ENCODE measurements around the gene CD3D.
"Not testable (repeated sequence)": the region's sequence is repeated elsewhere in the genome, so short reads cannot be mapped to it uniquely, and the experiment has no call there.

CD3D gene

GRCh38 chr11:118338637-118339061 lies 3.9 kb downstream of the CD3D start:
- peak; percentile 41 to 66 (median 60) for DNase-seq

- DNase-seq: no peak
Measured at GRCh38 chr11:118334745-118335144, 7.8 kb downstream of the CD3D start.

- DNase-seq: no peak
Measured at GRCh38 chr11:118328745-118329144, 13.8 kb downstream of the CD3D start.

- no peak for DNase-seq
Measured at GRCh38 chr11:118325283-118325682, 17.2 kb downstream of the CD3D start.

DNA sequence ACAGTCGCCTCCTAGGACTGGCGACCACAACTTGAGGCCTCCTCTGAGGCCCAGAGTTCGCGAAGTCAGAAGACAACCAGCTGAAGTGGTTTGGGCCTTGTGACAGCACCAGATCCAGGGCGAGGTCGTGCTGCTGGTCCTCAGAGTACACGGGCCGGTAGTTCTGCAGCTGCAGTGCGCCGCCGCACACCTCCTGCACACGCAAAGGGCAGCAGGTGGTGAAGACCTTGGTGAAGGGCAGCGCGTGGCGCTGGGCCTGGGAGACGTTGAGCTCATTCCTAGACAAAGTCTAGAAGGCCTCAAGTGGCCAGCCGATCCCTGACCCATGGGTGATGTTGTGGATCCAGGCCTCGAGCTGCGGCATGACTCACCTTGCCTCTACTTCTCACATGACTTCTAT lies 19.8 kb downstream of the CD3D start:
- DNase-seq: no peak

- no peak for DNase-seq
Measured at GRCh38 chr11:118321386-118322082, 21.0 kb downstream of the CD3D start.

GRCh38 chr11:118320515-118320914 lies 22.0 kb downstream of the CD3D start:
- no peak for DNase-seq

GRCh38 chr11:118319337-118319707 lies 23.2 kb downstream of the CD3D start:
- DNase-seq: no peak

DNA sequence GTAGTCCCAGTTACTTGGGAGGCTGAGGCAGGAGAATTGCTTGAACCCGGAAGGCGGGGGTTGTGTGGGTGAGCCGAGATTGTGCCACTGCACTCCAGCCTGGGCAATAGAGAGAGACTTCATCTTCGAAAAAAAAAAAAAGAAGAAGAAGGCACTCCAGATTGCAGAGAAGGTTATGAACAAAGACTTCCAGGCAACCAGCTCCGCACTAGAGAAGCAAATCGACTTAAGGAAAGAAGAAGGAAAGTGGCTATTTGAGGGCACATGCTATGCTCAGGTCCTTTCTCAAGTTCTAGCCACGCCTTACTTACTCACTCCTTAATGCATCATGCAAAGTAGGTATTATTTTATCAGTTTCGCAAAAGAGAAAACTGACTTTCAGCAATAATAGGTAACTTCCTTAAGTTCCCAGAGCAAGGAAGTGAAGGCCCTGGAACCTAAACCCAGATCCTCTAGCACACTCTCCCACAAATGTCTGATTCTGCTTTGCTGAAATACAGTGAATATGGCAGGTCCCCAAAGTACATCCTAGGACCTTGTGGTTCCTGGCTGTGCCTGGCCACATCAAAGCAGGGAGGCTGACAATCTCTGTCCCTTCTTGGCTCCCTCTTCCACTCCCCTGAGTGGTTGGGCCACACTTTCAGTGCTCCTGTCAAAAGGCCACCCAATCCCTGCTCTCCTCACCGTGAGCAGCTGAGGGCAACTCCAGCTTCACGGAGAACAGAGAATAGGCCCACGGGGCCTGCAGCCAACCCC lies 23.7 kb downstream of the CD3D start:
- DNase-seq: no peak

GRCh38 chr11:118318124-118318523 lies 24.4 kb downstream of the CD3D start:
- DNase-seq: no peak

DNA sequence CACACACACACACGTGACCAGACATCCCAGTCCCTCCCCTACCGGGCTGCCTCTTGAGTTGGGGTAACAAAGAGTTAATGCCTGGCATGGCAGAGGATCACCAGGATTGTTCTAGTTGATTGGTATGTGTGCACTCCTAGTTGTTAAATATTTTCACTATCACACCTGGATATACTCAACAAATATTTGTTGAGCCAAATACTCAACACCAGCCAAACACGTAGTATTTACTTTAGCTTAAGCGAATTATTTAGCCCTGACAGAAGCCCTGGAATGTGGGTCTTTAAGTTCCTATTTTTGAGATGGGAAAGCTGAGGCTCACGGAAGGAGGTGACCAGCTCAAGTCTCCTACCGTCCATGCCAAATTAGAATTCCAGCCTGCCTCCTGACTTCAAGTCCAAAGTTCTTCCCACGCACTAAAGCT lies 27.5 kb downstream of the CD3D start:
- DNase-seq: no peak

- no peak for DNase-seq
Measured at GRCh38 chr11:118313242-118313641, 29.3 kb downstream of the CD3D start.

DNA sequence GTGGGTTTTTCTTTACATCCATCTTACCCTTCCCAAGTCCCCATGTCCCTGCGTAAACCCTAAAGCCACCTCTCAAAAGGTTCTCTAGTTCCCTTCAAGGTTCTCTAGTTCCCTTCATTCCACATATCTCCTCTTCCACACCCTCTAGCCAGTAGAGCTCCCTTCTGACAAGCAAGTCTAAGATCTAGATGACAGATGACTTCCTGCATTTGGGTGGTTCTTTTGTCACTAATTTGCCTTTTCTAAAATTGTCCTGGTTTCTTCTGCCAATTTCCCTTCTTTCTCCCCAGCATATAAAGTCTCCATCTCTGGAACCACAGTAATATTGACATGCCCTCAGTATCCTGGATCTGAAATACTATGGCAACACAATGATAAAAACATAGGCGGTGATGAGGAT lies 30.2 kb downstream of the CD3D start:
- DNase-seq: no peak

GRCh38 chr11:118311518-118311917 lies 31.0 kb downstream of the CD3D start:
- DNase-seq: no peak

GRCh38 chr11:118310781-118311485 lies 31.6 kb downstream of the CD3D start:
- no peak for DNase-seq

GRCh38 chr11:118310271-118310670 lies 32.2 kb downstream of the CD3D start:
- DNase-seq: no peak

- DNase-seq: not testable (repeated sequence)
Measured at GRCh38 chr11:118308995-118309528, 33.4 kb downstream of the CD3D start.

DNA sequence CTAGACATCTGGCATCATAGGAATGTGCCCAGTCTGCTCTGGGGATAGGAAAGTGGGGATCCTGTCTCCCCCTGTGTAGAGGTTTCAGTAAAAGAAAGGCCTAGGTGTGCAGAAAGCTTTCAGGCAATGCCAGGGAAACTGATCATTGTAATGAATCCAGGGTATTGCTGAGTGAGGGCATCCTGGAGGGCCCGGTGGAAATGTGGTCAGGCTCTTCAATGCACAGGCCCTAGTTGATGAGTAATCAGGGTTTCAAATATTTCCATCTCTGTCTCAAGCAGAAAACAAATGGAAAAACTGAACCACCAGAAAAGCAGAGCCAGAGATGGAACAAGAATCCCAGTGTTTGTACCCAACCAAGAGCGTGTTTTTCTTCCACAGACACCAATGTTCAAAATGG lies 35.9 kb downstream of the CD3D start:
- no peak for DNase-seq

DNA sequence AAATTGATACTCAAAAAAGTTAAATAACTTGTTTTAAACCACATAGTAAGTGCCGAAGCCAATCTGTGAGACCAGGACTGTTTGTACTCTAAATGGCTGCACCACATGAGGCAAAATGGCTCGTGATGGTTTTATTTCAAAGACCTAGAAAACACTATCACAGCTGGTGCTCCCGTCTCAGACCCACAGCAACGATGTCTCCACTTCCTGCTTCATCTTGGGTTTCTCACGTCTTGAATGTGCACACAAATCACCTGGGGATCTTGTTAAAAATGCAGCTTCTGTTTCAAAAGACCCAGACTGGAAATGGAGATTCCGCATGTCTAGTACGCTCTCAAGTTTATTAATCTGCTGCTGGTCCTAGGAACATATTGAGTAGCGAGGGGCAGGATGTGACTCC lies 36.8 kb downstream of the CD3D start:
- DNase-seq: peak in 2 of 4 experiments; percentile 17 to 29

DNA sequence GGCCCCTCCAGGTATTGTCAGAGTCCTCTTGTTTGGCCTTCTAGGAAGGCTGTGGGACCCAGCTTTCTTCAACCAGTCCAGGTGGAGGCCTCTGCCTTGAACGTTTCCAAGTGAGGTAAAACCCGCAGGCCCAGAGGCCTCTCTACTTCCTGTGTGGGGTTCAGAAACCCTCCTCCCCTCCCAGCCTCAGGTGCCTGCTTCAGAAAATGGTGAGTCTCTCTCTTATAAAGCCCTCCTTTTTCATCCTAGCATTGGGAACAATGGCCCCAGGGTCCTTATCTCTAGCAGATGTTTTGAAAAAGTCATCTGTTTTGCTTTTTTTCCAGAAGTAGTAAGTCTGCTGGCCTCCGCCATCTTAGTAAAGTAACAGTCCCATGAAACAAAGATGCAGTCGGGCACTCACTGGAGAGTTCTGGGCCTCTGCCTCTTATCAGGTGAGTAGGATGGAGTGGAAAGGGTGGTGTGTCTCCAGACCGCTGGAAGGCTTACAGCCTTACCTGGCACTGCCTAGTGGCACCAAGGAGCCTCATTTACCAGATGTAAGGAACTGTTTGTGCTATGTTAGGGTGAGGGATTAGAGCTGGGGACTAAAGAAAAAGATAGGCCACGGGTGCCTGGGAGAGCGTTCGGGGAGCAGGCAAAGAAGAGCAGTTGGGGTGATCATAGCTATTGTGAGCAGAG lies 37.8 kb downstream of the CD3D start, which contains the start of gene CD3E:
CD3E (plus strand) TSS at position 163 of the 681 bp plus-strand sequence; CDS start at position 386, 223 bp downstream.
- DNase-seq: peak in 3 of 4 experiments; percentile 20 to 52 (median 35)

GRCh38 chr11:118304227-118304567 lies 38.3 kb downstream of the CD3D start:
- no peak for DNase-seq

GRCh38 chr11:118301600-118302195 lies 40.8 kb downstream of the CD3D start:
- DNase-seq: no peak
